K562 (cell line): ENCODE data around the gene DPPA2. TPM values are rescaled to one million over a fixed set of nuclear protein-coding genes. Genes with fewer than 3 reads are reported as not detected.

Experiments
- CC2D1A ChIP-seq: fragments of 450-650 bp; IDR thresholded peaks from 2 replicates; pipeline ENCODE4 v1.6.1; 2017; ENCODE audit warnings: mild to moderate bottlenecking
- DEAF1 ChIP-seq: fragments of 450-650 bp; formaldehyde crosslinking; IDR thresholded peaks from 2 replicates; pipeline ENCODE4 v1.4.0; 2020; ENCODE audit warnings: mild to moderate bottlenecking, moderate library complexity
- ERF ChIP-seq: fragments of 450-650 bp; formaldehyde crosslinking; IDR thresholded peaks from 2 replicates; pipeline ENCODE4 v1.4.0; 2020; ENCODE audit warnings: mild to moderate bottlenecking, mixed read lengths
- GTF2E2 ChIP-seq: fragments of 200-800 bp; sonication (Bioruptor generic); IDR thresholded peaks from 2 replicates; pipeline ENCODE4 v1.6.1; 2016; ENCODE audit warnings: missing genetic modification characterization, missing compliant biosample characterization
- KAT2B ChIP-seq: IDR thresholded peaks from one replicate; pipeline ENCODE4 v1.6.1; 2012; ENCODE audit warnings: low read depth, mild to moderate bottlenecking, control low read depth, inconsistent platforms, low read length, moderate library complexity
- MEF2D ChIP-seq: conservative IDR thresholded peaks from 2 replicates; pipeline ENCODE4 v1.6.1; 2016; ENCODE audit warnings: low read depth, missing genetic modification characterization, missing compliant biosample characterization
- PRDM10 ChIP-seq: fragments of 450-650 bp; IDR thresholded peaks from 2 replicates; pipeline ENCODE4 v1.6.1; 2018; ENCODE audit not compliant: partially characterized antibody
- RAD21 ChIP-seq, 2 experiments: fragments of 250-450 bp in 1 of 2; fragments of 450-650 bp in 1 of 2; sonication (Bioruptor Pico) in 1 of 2; formaldehyde crosslinking in 1 of 2; IDR thresholded peaks in 1 of 2; conservative IDR thresholded peaks in 1 of 2; 2 replicates each; pipeline versions ENCODE4 v1.4.0 to v1.8.0; 2020 to 2022; ENCODE audit warnings: mild to moderate bottlenecking in 2 of 2, moderate library complexity in 1 of 2
- STAG1 ChIP-seq: sonication (generic); formaldehyde crosslinking; IDR thresholded peaks from 2 replicates; pipeline ENCODE4 v1.5.0; 2020; ENCODE audit warnings: missing genetic modification reagents, borderline replicate concordance
- ZBTB9 ChIP-seq: fragments of 450-650 bp; formaldehyde crosslinking; IDR thresholded peaks from 2 replicates; pipeline ENCODE4 v1.4.0; 2020; ENCODE audit warnings: mild to moderate bottlenecking, moderate library complexity
- ZNF354B ChIP-seq: fragments of 250-450 bp; sonication (Bioruptor Pico); IDR thresholded peaks from 2 replicates; pipeline ENCODE4 v1.4.0; 2020
- ZNF444 ChIP-seq: fragments of 250-450 bp; sonication (Bioruptor Pico); IDR thresholded peaks from 2 replicates; pipeline ENCODE4 v1.4.0; 2020; ENCODE audit warnings: mild to moderate bottlenecking, moderate library complexity
- ZNF639 ChIP-seq, 2 experiments: fragments of 200-800 bp in 1 of 2; sonication (Bioruptor generic) in 1 of 2; sonication (generic) in 1 of 2; formaldehyde crosslinking in 1 of 2; IDR thresholded peaks in 1 of 2; conservative IDR thresholded peaks in 1 of 2; 2 replicates each; pipeline versions ENCODE4 v1.5.0 to v1.6.1; 2016 to 2020; ENCODE audit warnings: missing compliant biosample characterization in 1 of 2, missing genetic modification characterization in 1 of 2, missing genetic modification reagents in 1 of 2
- polyA plus RNA-seq, 8 experiments: library from polyadenylated mRNA; depleted of rRNA in 4 of 8; stranded (reverse) in 5 of 8; unstranded in 3 of 8; fragments of >200 nt; fragmentation: Nextera tagmentation in 2 of 8; fragmentation: Illumina TruSeq in 1 of 8; extraction: Ambion mirVana in 2 of 8; extraction: Trizol in 1 of 8; gene quantifications; 2 replicates each; pipeline versions ENCODE4 v1.2.1 to v1.2.3, GENCODE V29; 2011 to 2014; ENCODE audit warnings: inconsistent platforms in 1 of 8, missing spikeins in 1 of 8
- total RNA-seq, 7 experiments: library from RNA; depleted of rRNA in 6 of 7; stranded (reverse); fragments of >200 nt in 6 of 7; fragmentation: Illumina TruSeq in 2 of 7; extraction: Trizol in 2 of 7; gene quantifications; 2 replicates each; pipeline versions ENCODE4 v1.2.1 to v1.2.3, GENCODE V29; 2011 to 2021; ENCODE audit warnings: low replicate concordance in 1 of 7

The DPPA2 gene
- total and polyA plus RNA-seq, 9 of the 15 experiments (the other 6 are each of a cell fraction or from before 2014, with no cell fraction given): 0.04 TPM; not detected in 8

GRCh38 chr3:109275702-109276293, 40.5 kb downstream of the DPPA2 start (continued):
- TF ChIP-seq PRDM10 (no peak), ERF (no peak), GTF2E2 (tag) (no peak), STAG1 (CRISPR knock-in tag) (peak; percentile 46; the same call in 1 of the 2 replicates), RAD21 (CRISPR knock-in tag; conservative IDR thresholded peaks at IDR 0.05 in 1 of 2, IDR thresholded peaks at IDR 0.05 in 1 of 2) (peak; percentile 17 to 63; a peak in 3 of 4 replicates), ZNF444 (CRISPR knock-in tag) (no peak), KAT2B (no peak), ZBTB9 (no peak), ZNF354B (no peak), CC2D1A (0 out of 2 replicates have a peak, but pooled peaks have one; percentile 25), DEAF1 (CRISPR knock-in tag) (0 out of 2 replicates have a peak, but pooled peaks have one; percentile 36), MEF2D (tag) (no peak), ZNF639 (CRISPR knock-in tag; conservative IDR thresholded peaks at IDR 0.05 in 1 of 2, IDR thresholded peaks at IDR 0.05 in 1 of 2) (no peak)
